Neural cell (in vitro differentiated cells): ENCODE results near the gene SNRPA. TPM values are rescaled to one million over a fixed set of nuclear protein-coding genes. Genes with fewer than 3 reads are reported as not detected.

Source experiments
- H2AFZ ChIP-seq: fragments of 200-600, 300-800 bp; sonication (generic), shearing (Covaris generic); 2 replicates; pipeline ENCODE4 v1.6.0; 2014; ENCODE audit warnings: low read depth, mild to moderate bottlenecking, antibody characterized with exemption, low read length, moderate library complexity
- H3F3A ChIP-seq: fragments of 200-600 bp; shearing (Covaris generic); 2 replicates; pipeline ENCODE4 v1.6.1; 2016; ENCODE audit warnings: mild to moderate bottlenecking, moderate library complexity, mixed read lengths, antibody characterized with exemption, low read length; ENCODE audit not compliant: insufficient read depth, poor library complexity, severe bottlenecking
- H3K27ac ChIP-seq: fragments of 200-600, 300-800 bp; sonication (generic), shearing (Covaris generic); 2 replicates; pipeline ENCODE4 v1.5.1; 2014; ENCODE audit warnings: mild to moderate bottlenecking, low read length, moderate library complexity
- H3K27me3 ChIP-seq: fragments of 300-800, 200-600 bp; sonication (generic), shearing (Covaris generic); 2 replicates; pipeline ENCODE4 v1.6.0; 2014; ENCODE audit warnings: mild to moderate bottlenecking, low read depth, low read length, moderate library complexity; ENCODE audit not compliant: insufficient read depth
- H3K36me3 ChIP-seq: fragments of 300-800, 200-600 bp; sonication (generic), shearing (Covaris generic); 2 replicates; pipeline ENCODE4 v1.5.1; 2014; ENCODE audit warnings: mild to moderate bottlenecking, antibody characterized with exemption, low read length, moderate library complexity; ENCODE audit not compliant: insufficient read depth
- H3K4me2 ChIP-seq: fragments of 300-800, 200-600 bp; sonication (generic), shearing (Covaris generic); 2 replicates; pipeline ENCODE4 v1.6.0; 2014; ENCODE audit warnings: mild to moderate bottlenecking, low read length
- H3K4me3 ChIP-seq: fragments of 300-800, 200-600 bp; sonication (generic), shearing (Covaris generic); 2 replicates; pipeline ENCODE4 v1.5.1; 2014; ENCODE audit warnings: mild to moderate bottlenecking, low read length, moderate library complexity
- H3K79me2 ChIP-seq: fragments of 200-600 bp; shearing (Covaris generic); replicated peaks from 2 replicates; pipeline ENCODE4 v1.6.0; 2014; ENCODE audit warnings: mild to moderate bottlenecking, low read length, moderate library complexity; ENCODE audit not compliant: insufficient read depth
- H3K9ac ChIP-seq: fragments of 300-800, 200-600 bp; sonication (generic), shearing (Covaris generic); 2 replicates; pipeline ENCODE4 v1.6.1; 2016; ENCODE audit warnings: mild to moderate bottlenecking, low read length, mixed read lengths
- H3K9me2 ChIP-seq: fragments of 200-600 bp; shearing (Covaris generic); 2 replicates; pipeline ENCODE4 v1.6.1; 2016; ENCODE audit warnings: mild to moderate bottlenecking, low read length, mixed read lengths; ENCODE audit not compliant: insufficient read depth
- H3K9me3 ChIP-seq: fragments of 200-600, 300-800 bp; sonication (generic), shearing (Covaris generic); 2 replicates; pipeline ENCODE4 v1.6.1; 2016; ENCODE audit warnings: mild to moderate bottlenecking, mixed run types, low read length, moderate library complexity, mixed read lengths
- H4K20me1 ChIP-seq: fragments of 200-600 bp; shearing (Covaris generic); 2 replicates; pipeline ENCODE4 v1.6.1; 2016; ENCODE audit warnings: mild to moderate bottlenecking, mixed run types; ENCODE audit not compliant: insufficient read depth
- CTCF ChIP-seq: fragments of 450-650 bp; IDR thresholded peaks from 2 replicates; pipeline ENCODE4 v1.5.1; 2014; ENCODE audit warnings: antibody characterized with exemption, mild to moderate bottlenecking, moderate library complexity; ENCODE audit not compliant: poor library complexity, severe bottlenecking
- EP300 ChIP-seq: fragments of 450-650 bp; conservative IDR thresholded peaks from 2 replicates; pipeline ENCODE4 v1.6.1; 2014; ENCODE audit warnings: antibody characterized with exemption, mild to moderate bottlenecking, moderate library complexity; ENCODE audit not compliant: poor library complexity, severe bottlenecking
- EZH2 ChIP-seq: fragments of 200-600, 300-800 bp; shearing (Covaris generic), sonication (generic); IDR thresholded peaks from 2 replicates; pipeline ENCODE4 v1.6.1; 2014; ENCODE audit warnings: antibody characterized with exemption, low read length, borderline replicate concordance, mild to moderate bottlenecking; ENCODE audit not compliant: insufficient read depth, poor library complexity, severe bottlenecking
- MXI1 ChIP-seq: fragments of 450-650 bp; conservative IDR thresholded peaks from 2 replicates; pipeline ENCODE4 v1.6.1; 2014; ENCODE audit warnings: antibody characterized with exemption, mild to moderate bottlenecking; ENCODE audit not compliant: poor library complexity, severe bottlenecking
- POLR2AphosphoS5 ChIP-seq: IDR thresholded peaks from 2 replicates; pipeline ENCODE4 v1.6.1; 2012
- RAD21 ChIP-seq: fragments of 450-650 bp; conservative IDR thresholded peaks from 2 replicates; pipeline ENCODE4 v1.6.1; 2014; ENCODE audit warnings: antibody characterized with exemption, mild to moderate bottlenecking, moderate library complexity
- REST ChIP-seq: IDR thresholded peaks from 2 replicates; pipeline ENCODE4 v1.6.1; 2012; ENCODE audit warnings: borderline replicate concordance
- SMC3 ChIP-seq: fragments of 450-650 bp; conservative IDR thresholded peaks from 2 replicates; pipeline ENCODE4 v1.6.1; 2014; ENCODE audit warnings: antibody characterized with exemption, mild to moderate bottlenecking, moderate library complexity; ENCODE audit not compliant: poor library complexity
- TAF1 ChIP-seq: IDR thresholded peaks from 2 replicates; pipeline ENCODE4 v1.6.1; 2012; ENCODE audit warnings: low read depth
- polyA plus RNA-seq: library from polyadenylated mRNA; depleted of rRNA; stranded (reverse); fragments of >200 nt; gene quantifications from 2 replicates; pipeline ENCODE4 v1.2.3, GENCODE V29; 2014

Gene SNRPA
- polyA plus RNA-seq, 1 donor from 2014 or later, result 29.9 TPM

GRCh38 chr19:40704491-40705361 is 46.3 kb upstream of the SNRPA start:
- peaks cover 8% of the 10 kb centered on the region for H3K36me3 ChIP-seq
- no peak overlapping the region for H2AFZ ChIP-seq
- H3K27ac ChIP-seq, result no peak overlapping the region
- H3F3A ChIP-seq, result no peaks in the 10 kb centered on the region
- no peaks in the 10 kb centered on the region for H4K20me1 ChIP-seq
- H3K4me3 ChIP-seq, result no peak overlapping the region
- H3K9ac ChIP-seq, result no peak overlapping the region
- H3K27me3 ChIP-seq, result no peaks in the 10 kb centered on the region
- no peak overlapping the region for H3K4me2 ChIP-seq
- H3K9me3 ChIP-seq, result no peaks in the 10 kb centered on the region
- no peaks in the 10 kb centered on the region for H3K9me2 ChIP-seq
- H3K79me2 ChIP-seq, result no peaks in the 10 kb centered on the region
- no peak for TF ChIP-seq SMC3
- no peak for TF ChIP-seq TAF1
- TF ChIP-seq POLR2AphosphoS5, result no peak
- no peak for TF ChIP-seq REST
- TF ChIP-seq CTCF, result no peak
- TF ChIP-seq EZH2, result no peak
- TF ChIP-seq RAD21, result no peak
- TF ChIP-seq MXI1, result no peak

- Histone ChIP-seq H3K4me3 (no peak overlapping the region), H3K9me3 (no peaks in the 10 kb centered on the region), H4K20me1 (no peaks in the 10 kb centered on the region), H3K27ac (no peak overlapping the region), H2AFZ (no peak overlapping the region), H3K9ac (no peak overlapping the region), H3K79me2 (no peaks in the 10 kb centered on the region), H3K4me2 (no peak overlapping the region), H3K9me2 (no peaks in the 10 kb centered on the region), H3F3A (no peaks in the 10 kb centered on the region), H3K27me3 (no peaks in the 10 kb centered on the region), H3K36me3 (peaks cover 8% of the 10 kb centered on the region)
- TF ChIP-seq REST (no peak), SMC3 (no peak), POLR2AphosphoS5 (no peak), EP300 (no peak), RAD21 (no peak), MXI1 (no peak), EZH2 (no peak), TAF1 (no peak), CTCF (no peak)
Measured at GRCh38 chr19:40705362-40705651, 45.7 kb upstream of the SNRPA start.
